M059J (cell line): Measurements from ENCODE around the gene VAX1. TPM values are rescaled to one million over a fixed set of nuclear protein-coding genes. Genes with fewer than 3 reads are reported as not detected.
A peak's percentile ranks its signal among the peaks of the same experiment; 100 is the strongest.
"Not testable (repeated sequence)": the region's sequence is repeated elsewhere in the genome, so short reads cannot be mapped to it uniquely, and the experiment has no call there.

Source experiments
- DNase-seq: peaks from one replicate; pipeline ENCODE4 v3.0.0-alpha.2; 2012; ENCODE audit warnings: low read depth
- total RNA-seq: library from RNA; depleted of rRNA; stranded (reverse); fragments of >200 nt; shearing (Covaris generic); gene quantifications from 2 replicates; pipeline ENCODE4 v1.2.3, GENCODE V29; 2014; rRNA removed

The VAX1 gene
- not detected in 2 replicates for total RNA-seq

GRCh38 chr10:117137911-117138642, at the start of gene VAX1:
Gene VAX1 (minus strand): TSS chr10:117138270. CDS start chr10:117138056, 214 bp downstream.
- DNase-seq: no peak

DNA sequence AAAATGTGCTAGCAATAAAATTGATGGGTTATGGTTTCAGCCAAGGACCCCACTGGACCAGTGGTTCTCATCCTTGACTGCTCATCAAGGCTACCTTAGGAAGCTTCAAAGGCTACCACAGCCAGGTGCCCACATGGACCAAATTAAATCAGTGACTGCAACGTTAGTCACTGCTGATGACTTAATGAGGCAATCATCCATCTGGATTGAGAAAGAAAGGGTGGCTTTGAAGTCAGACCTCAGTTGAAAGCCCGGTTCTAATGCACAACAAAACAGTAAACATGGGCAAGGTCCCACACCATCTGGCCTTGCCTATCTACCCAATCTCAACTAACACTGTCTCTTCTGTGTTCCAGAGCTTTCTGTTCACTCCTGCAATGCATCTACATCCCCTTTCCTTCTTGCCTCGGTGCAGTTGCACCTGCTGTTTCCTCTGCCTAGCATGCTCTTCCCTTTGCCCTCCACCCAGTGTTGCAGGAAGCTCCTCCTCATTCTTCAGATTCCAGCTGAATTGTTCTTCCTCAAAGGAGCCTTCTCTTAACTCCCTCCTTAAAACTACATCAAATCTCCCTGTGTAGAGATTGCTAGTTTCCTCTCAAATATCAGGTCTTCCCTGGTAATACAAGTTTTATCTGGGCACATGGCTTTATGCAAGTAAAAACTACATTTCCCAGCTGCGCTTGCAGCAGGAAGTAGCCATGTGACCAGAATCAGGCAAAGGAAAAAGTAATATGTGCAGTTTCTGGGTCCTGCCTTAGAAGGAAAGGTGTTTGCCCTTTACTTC, 49.0 kb upstream of the VAX1 start:
- DNase-seq: peak; percentile 67

DNA sequence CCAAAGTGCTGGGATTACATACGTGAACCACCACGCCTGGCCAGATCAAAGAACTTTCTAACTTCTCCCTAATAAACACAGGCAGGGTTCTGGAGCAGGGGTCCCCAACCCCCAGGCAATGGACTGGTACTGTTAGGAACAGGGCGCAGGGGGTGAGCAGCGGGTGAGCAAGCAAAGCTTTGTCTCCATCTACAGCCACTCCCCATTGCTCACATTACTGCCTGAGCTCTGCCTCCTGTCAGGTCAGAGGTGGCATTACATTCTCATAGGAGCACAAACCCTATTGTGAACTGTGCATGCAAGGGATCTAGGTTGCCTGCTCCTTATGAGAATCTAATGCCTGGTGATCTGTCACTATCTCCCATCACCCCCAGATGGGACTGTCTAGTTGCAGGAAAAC, 47.7 kb upstream of the VAX1 start:
- DNase-seq: not testable (repeated sequence)

- no peak for DNase-seq
Observed at GRCh38 chr10:117184821-117185220, 46.8 kb upstream of the VAX1 start.

DNA sequence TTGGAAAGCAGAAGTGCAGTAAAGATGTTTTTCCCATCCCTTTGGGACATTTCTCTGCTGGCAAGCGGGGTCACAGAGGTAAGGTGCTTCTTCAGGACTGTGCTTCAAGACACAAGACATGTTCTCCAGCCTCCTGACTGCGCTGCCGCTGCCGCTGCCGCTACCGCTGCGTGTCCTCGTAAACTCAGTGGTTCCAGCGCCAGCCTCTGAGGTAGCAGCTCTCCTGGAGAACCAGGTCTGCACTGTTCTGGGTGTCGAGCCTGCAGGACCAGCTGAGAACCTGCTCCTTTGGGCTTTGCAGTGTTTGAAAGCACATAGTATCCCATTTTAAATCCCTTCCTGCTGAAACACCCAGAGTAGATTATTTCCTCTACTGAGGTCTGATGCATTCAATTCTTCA, 46.2 kb upstream of the VAX1 start:
- no peak for DNase-seq

GRCh38 chr10:117178190-117178589, 40.1 kb upstream of the VAX1 start:
- DNase-seq: no peak

GRCh38 chr10:117175901-117176534, 37.9 kb upstream of the VAX1 start:
- peak; percentile 64 for DNase-seq

DNA sequence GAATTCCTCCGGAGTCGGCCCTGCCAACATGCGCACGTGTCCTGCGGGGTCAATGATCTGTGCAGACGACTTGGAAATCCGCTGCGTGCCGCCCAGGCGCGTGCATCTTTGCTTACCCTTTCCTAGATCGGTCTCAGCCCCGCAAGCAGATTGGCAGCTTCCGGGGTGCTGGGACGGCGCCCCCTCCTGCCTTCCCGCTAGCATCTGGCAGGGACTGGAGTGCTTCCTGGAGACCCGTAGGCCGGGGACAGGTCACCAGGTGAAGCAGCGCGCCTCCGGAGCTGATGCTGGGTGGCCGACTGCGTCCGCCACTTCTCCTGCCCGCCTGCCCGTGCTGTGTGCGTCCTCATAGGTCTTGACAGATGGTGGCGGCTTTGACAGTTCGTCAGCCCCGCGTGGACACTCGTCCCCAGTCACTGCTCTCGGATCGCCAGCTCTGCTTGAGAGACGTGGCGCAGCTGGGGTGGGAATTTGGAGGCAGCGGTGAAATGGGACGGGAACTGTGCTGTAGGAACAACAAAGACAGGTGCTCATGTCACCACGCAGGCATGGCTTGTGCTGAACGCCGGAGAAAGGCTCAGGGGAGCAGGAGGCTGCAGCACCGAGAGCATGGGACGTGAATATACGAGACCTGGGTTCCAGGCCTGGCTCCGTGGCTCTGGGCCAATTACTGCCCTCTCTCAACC, 37.3 kb upstream of the VAX1 start:
- DNase-seq: peak; percentile 12

DNA sequence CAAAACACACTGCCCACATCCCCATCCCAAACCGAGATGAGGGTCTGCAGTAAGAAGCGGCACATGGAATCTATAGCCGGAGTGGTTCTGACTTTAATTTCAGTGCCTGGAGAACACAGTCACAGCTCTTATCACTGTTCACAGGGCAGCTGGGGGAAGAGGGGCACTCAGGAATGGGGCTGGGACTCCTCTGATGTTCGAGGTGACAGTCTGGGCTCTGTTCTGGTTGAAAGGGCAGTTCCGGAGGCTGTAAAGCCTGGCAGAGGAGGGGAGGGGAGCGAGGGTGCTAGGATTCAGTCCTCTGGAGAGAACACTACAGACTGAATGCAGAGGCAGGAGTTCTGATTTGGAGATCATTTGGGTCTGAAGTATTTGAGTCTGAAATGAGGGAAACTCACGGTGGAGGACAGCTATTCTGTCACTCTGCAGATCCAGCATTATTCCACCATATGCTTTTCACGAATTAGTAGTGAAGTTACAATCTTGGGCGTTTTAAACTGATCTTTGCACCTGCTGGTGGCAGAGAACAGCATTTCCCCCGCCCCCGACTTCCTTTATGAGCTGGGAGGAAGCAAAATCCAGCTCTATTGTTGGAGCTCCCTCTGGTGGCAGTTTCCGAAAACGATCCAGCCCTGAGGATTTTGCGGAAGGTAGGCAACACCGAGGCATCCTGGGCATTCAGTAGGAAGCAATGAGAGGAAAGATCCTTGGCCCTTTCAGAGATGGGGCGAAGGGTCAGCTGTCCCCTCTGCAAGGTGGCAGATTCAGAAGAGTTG, 36.6 kb upstream of the VAX1 start:
- DNase-seq: peak; percentile 73

DNA sequence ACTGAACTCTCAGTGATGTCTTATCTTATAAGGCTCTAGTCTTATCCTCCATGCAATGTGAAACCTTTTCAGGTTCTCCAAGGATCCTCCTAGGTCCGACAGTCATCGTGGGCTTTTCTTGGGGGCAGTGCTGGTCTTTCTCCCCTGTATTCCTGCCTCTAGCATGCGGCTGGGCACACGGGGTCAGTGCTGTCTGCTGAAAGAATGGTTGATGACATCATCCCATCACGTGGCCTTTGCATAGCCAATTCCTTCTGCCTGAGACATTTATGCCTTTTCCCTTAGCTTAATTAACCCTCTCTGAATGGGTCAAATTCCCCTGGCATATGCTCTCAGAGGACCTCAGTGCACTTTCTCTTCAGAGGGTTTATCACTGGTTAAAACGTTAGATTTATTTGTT, 32.2 kb upstream of the VAX1 start:
- no peak for DNase-seq

- DNase-seq: no peak
Observed at GRCh38 chr10:117169480-117169879, 31.4 kb upstream of the VAX1 start.

GRCh38 chr10:117168729-117169128, 30.7 kb upstream of the VAX1 start:
- DNase-seq: no peak

DNA sequence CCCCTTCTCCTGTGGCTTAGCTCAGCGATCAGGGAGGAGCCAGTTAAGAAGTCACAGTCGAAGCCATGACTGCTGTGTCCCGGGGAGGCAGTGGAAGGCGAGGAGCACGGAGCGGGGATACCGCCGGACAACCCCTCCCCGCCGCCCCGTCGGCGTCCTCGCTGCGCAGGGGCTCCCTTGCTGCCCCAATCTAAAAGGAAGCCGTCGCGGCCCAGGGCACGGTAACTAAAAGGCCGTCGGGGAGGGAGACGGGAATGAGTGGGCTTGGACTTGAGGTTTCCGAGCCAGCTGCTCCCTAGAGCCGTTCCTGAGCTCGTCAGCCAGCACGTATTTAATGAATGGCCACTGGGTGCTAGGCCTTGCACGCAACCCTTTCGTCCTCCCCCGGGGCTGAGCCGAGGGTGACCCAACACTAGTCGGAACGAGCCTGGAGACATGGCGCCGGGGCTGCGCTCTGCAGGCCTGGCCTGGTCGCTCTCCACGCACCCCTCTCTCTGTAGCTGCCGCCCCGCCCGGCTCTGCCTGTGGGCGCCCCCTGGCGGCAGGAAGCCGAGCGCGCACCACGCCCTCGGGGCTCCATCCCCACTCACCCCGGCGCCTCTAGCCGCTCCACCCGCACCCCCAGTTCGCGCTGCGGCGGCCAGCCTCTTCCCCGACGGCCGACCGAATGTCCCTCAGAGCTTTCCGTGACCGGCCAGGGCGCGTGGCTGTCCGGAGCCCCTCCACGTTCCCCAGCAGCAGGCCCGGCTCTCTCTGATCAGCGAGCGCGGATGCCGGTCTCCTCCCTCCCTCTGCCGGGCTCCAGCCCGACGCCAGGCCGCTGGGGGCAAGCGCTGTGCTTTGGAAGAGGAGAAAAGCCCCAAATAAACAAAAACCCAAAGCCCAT, 30.0 kb upstream of the VAX1 start:
- no peak for DNase-seq

- DNase-seq: no peak
Observed at GRCh38 chr10:117167346-117167788, 29.3 kb upstream of the VAX1 start.

DNA sequence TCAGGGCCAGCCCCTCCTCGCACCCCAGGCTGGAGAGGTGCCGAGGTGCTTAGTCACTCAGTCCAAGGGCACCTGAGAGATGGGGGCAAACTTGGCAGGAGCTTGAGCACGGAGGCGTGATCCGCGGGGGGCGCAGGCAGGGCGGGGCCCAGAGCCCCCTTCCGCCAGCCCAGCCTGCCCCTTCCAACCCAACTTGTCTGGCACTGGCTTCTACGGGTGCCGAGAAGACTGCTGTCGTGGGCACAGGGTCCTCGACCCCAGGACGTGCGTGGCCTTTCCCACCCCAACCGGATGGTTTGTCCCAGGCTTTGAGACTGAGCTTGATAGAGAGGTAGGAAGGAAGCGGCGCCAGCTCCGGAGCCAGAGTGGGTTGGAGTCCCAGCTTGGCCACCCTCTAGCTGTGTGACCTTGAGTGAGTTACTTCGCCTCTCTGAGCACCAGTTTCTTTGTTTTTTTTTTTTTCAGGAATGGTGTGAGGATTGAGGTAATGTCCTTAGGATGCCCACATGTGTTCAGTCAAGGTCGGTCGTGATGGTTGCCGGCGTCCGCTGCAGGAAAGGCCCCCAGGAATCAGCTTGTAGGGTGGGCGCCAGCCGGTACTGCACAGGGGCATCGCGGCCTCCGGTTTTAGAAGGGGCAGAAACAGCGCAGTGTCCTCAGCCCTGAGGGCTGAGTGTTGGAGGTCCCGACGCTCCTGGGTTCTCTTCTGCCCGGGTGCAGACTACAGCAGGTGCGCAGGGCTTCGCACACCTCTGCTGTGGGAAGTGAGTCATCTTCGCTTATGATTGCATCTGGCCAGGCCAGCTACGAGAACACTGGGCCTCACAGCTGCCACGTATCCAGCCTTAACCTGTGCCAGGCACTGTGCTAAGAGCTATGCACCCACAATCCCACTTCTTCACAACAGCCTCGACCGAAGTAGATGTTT, 28.6 kb upstream of the VAX1 start:
- DNase-seq: no peak

GRCh38 chr10:117165538-117166417, 27.7 kb upstream of the VAX1 start:
- DNase-seq: peak; percentile 43

- no peak for DNase-seq
Observed at GRCh38 chr10:117164592-117165537, 26.8 kb upstream of the VAX1 start.
